GOT3 (cell line): ENCODE data around the gene EBLN1.
A peak's percentile ranks its signal among the peaks of the same experiment; 100 is the strongest.

ENCODE experiments used
- DNase-seq: peaks from one replicate; lab custom pipeline; 2025; ENCODE audit warnings: mixed read lengths; lab: John Stamatoyannopoulos, UW

Gene EBLN1

GRCh38 chr10:22217842-22218241 is at the start of gene EBLN1:
Gene EBLN1, minus strand, starts transcription at chr10:22218015. Its CDS starts 8,032 bp downstream, at chr10:22209983.
- no peak for DNase-seq

GRCh38 chr10:22265839-22266537 is 48.2 kb upstream of the EBLN1 start:
- DNase-seq = no peak

- DNase-seq = no peak
Measured at GRCh38 chr10:22263106-22263505, 45.3 kb upstream of the EBLN1 start.

GRCh38 chr10:22259280-22259679 is 41.5 kb upstream of the EBLN1 start:
- DNase-seq = no peak

- no peak for DNase-seq
Measured at GRCh38 chr10:22258471-22258870, 40.7 kb upstream of the EBLN1 start.

GRCh38 chr10:22253580-22253882 is 35.7 kb upstream of the EBLN1 start:
- DNase-seq = no peak

- DNase-seq = no peak
Measured at GRCh38 chr10:22252801-22253579, 35.2 kb upstream of the EBLN1 start.

- peak; percentile 21 for DNase-seq
Measured at GRCh38 chr10:22252224-22252800, 34.5 kb upstream of the EBLN1 start.

GRCh38 chr10:22251751-22252223 is 34.0 kb upstream of the EBLN1 start:
- peak; percentile 5 for DNase-seq

- DNase-seq = no peak
Measured at GRCh38 chr10:22250897-22251660, 33.3 kb upstream of the EBLN1 start.

GRCh38 chr10:22247636-22248035 is 29.8 kb upstream of the EBLN1 start:
- DNase-seq = no peak

GRCh38 chr10:22246680-22247391 is 29.0 kb upstream of the EBLN1 start:
- DNase-seq = no peak

GRCh38 chr10:22245567-22245966 is 27.8 kb upstream of the EBLN1 start:
- DNase-seq = no peak

- DNase-seq = no peak
Measured at GRCh38 chr10:22244855-22245254, 27.0 kb upstream of the EBLN1 start.

GRCh38 chr10:22244001-22244400 is 26.2 kb upstream of the EBLN1 start:
- DNase-seq = no peak

GRCh38 chr10:22243321-22243720 is 25.5 kb upstream of the EBLN1 start:
- DNase-seq = no peak

GRCh38 chr10:22231260-22231659 is 13.4 kb upstream of the EBLN1 start:
- DNase-seq = no peak

- DNase-seq = no peak
Measured at GRCh38 chr10:22230158-22230833, 12.5 kb upstream of the EBLN1 start.

- DNase-seq = no peak
Measured at GRCh38 chr10:22229802-22230157, 12.0 kb upstream of the EBLN1 start.

GRCh38 chr10:22228943-22229801 is 11.4 kb upstream of the EBLN1 start:
- peak; percentile 68 for DNase-seq
